Measurements from ENCODE around the gene THRB.

Gene THRB

GRCh38 chr3:24476871-24477656, 17.6 kb downstream of the THRB start:
- DNase-seq (ENCODE audit: low spot score in 2 of 2) (no peak), ATAC-seq (replicated peaks; ENCODE audit: extremely low read depth, poor library complexity, severe bottlenecking) (no peak)
- Mint-ChIP-seq H3K4me1 (no peaks in the 10 kb centered on the region), H3K9me3 (no peaks in the 10 kb centered on the region), H3K36me3 (ENCODE audit: insufficient read depth) (no peaks in the 10 kb centered on the region), H3K4me3 (no peak overlapping the region), H3K27ac (ENCODE audit: low read depth) (no peak overlapping the region), H3K27me3 (no peaks in the 10 kb centered on the region)

- H3K27ac Mint-ChIP-seq (ENCODE audit: low read depth): no peak overlapping the region
- H3K36me3 Mint-ChIP-seq (ENCODE audit: insufficient read depth): no peaks in the 10 kb centered on the region
- ATAC-seq (replicated peaks; ENCODE audit: extremely low read depth, poor library complexity, severe bottlenecking): no peak
- H3K9me3 Mint-ChIP-seq: no peaks in the 10 kb centered on the region
- no peaks in the 10 kb centered on the region for H3K27me3 Mint-ChIP-seq
- H3K4me1 Mint-ChIP-seq: no peaks in the 10 kb centered on the region
- DNase-seq (ENCODE audit: low spot score in 2 of 2): no peak
- H3K4me3 Mint-ChIP-seq: no peak overlapping the region
These were observed 18.7 kb downstream of the THRB start for GRCh38 chr3:24475925-24476324.

GRCh38 chr3:24474862-24475261, 19.8 kb downstream of the THRB start:
- Mint-ChIP-seq H3K4me3 (no peak overlapping the region), H3K4me1 (no peaks in the 10 kb centered on the region), H3K36me3 (ENCODE audit: insufficient read depth) (no peaks in the 10 kb centered on the region), H3K27ac (ENCODE audit: low read depth) (no peak overlapping the region), H3K27me3 (no peaks in the 10 kb centered on the region), H3K9me3 (no peaks in the 10 kb centered on the region)
- ATAC-seq (replicated peaks; ENCODE audit: extremely low read depth, poor library complexity, severe bottlenecking) (no peak), DNase-seq (ENCODE audit: low spot score in 2 of 2) (no peak)

- Mint-ChIP-seq H3K36me3 (ENCODE audit: insufficient read depth) (no peaks in the 10 kb centered on the region), H3K4me1 (no peaks in the 10 kb centered on the region), H3K9me3 (peaks cover 8% of the 10 kb centered on the region), H3K4me3 (no peak overlapping the region), H3K27me3 (no peaks in the 10 kb centered on the region), H3K27ac (ENCODE audit: low read depth) (no peak overlapping the region)
- DNase-seq (ENCODE audit: low spot score in 2 of 2) (no peak), ATAC-seq (replicated peaks; ENCODE audit: extremely low read depth, poor library complexity, severe bottlenecking) (no peak)
These were observed 22.3 kb downstream of the THRB start for GRCh38 chr3:24472358-24472757.

- H3K27me3 Mint-ChIP-seq: no peaks in the 10 kb centered on the region
- H3K9me3 Mint-ChIP-seq: peaks cover 8% of the 10 kb centered on the region
- H3K27ac Mint-ChIP-seq (ENCODE audit: low read depth): no peak overlapping the region
- no peak for ATAC-seq (replicated peaks; ENCODE audit: extremely low read depth, poor library complexity, severe bottlenecking)
- H3K4me3 Mint-ChIP-seq: no peak overlapping the region
- H3K4me1 Mint-ChIP-seq: no peaks in the 10 kb centered on the region
- no peaks in the 10 kb centered on the region for H3K36me3 Mint-ChIP-seq (ENCODE audit: insufficient read depth)
- no peak for DNase-seq (ENCODE audit: low spot score in 2 of 2)
These were observed 23.2 kb downstream of the THRB start for GRCh38 chr3:24471486-24471885.

GRCh38 chr3:24470277-24470676, 24.4 kb downstream of the THRB start:
- no peak for DNase-seq (ENCODE audit: low spot score in 2 of 2)
- ATAC-seq (replicated peaks; ENCODE audit: extremely low read depth, poor library complexity, severe bottlenecking): no peak
- no peak overlapping the region for H3K27ac Mint-ChIP-seq (ENCODE audit: low read depth)
- H3K27me3 Mint-ChIP-seq: no peaks in the 10 kb centered on the region
- H3K36me3 Mint-ChIP-seq (ENCODE audit: insufficient read depth): no peaks in the 10 kb centered on the region
- no peaks in the 10 kb centered on the region for H3K4me1 Mint-ChIP-seq
- H3K9me3 Mint-ChIP-seq: peaks cover 8% of the 10 kb centered on the region
- H3K4me3 Mint-ChIP-seq: no peak overlapping the region

GRCh38 chr3:24464389-24464788, 30.3 kb downstream of the THRB start:
- no peaks in the 10 kb centered on the region for H3K4me1 Mint-ChIP-seq
- DNase-seq (ENCODE audit: low spot score in 2 of 2) (no peak), ATAC-seq (replicated peaks; ENCODE audit: extremely low read depth, poor library complexity, severe bottlenecking) (no peak)
- peaks cover 1% of the 10 kb centered on the region for H3K36me3 Mint-ChIP-seq (ENCODE audit: insufficient read depth)
- no peaks in the 10 kb centered on the region for H3K27me3 Mint-ChIP-seq
- H3K9me3 Mint-ChIP-seq: peaks cover 13% of the 10 kb centered on the region
- no peak overlapping the region for H3K4me3 Mint-ChIP-seq
- no peak overlapping the region for H3K27ac Mint-ChIP-seq (ENCODE audit: low read depth)

- Mint-ChIP-seq H3K27me3 (no peaks in the 10 kb centered on the region), H3K27ac (ENCODE audit: low read depth) (no peak overlapping the region), H3K36me3 (ENCODE audit: insufficient read depth) (peaks cover 1% of the 10 kb centered on the region), H3K4me1 (no peaks in the 10 kb centered on the region), H3K4me3 (no peak overlapping the region), H3K9me3 (peaks cover 5% of the 10 kb centered on the region)
- ATAC-seq (replicated peaks; ENCODE audit: extremely low read depth, poor library complexity, severe bottlenecking) (no peak), DNase-seq (ENCODE audit: low spot score in 2 of 2) (no peak)
These were observed 31.9 kb downstream of the THRB start for GRCh38 chr3:24462737-24463136.

GRCh38 chr3:24460974-24461373, 33.7 kb downstream of the THRB start:
- Mint-ChIP-seq H3K4me3 (no peak overlapping the region), H3K27ac (ENCODE audit: low read depth) (no peak overlapping the region), H3K27me3 (no peaks in the 10 kb centered on the region), H3K4me1 (no peaks in the 10 kb centered on the region), H3K36me3 (ENCODE audit: insufficient read depth) (peaks cover 1% of the 10 kb centered on the region), H3K9me3 (peaks cover 5% of the 10 kb centered on the region)
- DNase-seq (ENCODE audit: low spot score in 2 of 2) (no peak), ATAC-seq (replicated peaks; ENCODE audit: extremely low read depth, poor library complexity, severe bottlenecking) (no peak)

GRCh38 chr3:24457719-24458118, 36.9 kb downstream of the THRB start:
- no peaks in the 10 kb centered on the region for H3K4me1 Mint-ChIP-seq
- H3K4me3 Mint-ChIP-seq: no peak overlapping the region
- H3K9me3 Mint-ChIP-seq: peaks cover 13% of the 10 kb centered on the region
- DNase-seq (ENCODE audit: low spot score in 2 of 2) (no peak), ATAC-seq (replicated peaks; ENCODE audit: extremely low read depth, poor library complexity, severe bottlenecking) (no peak)
- H3K27me3 Mint-ChIP-seq: no peaks in the 10 kb centered on the region
- no peaks in the 10 kb centered on the region for H3K36me3 Mint-ChIP-seq (ENCODE audit: insufficient read depth)
- no peak overlapping the region for H3K27ac Mint-ChIP-seq (ENCODE audit: low read depth)

GRCh38 chr3:24454856-24455255, 39.8 kb downstream of the THRB start:
- no peaks in the 10 kb centered on the region for H3K27me3 Mint-ChIP-seq
- no peaks in the 10 kb centered on the region for H3K36me3 Mint-ChIP-seq (ENCODE audit: insufficient read depth)
- DNase-seq (ENCODE audit: low spot score in 2 of 2): no peak
- no peaks in the 10 kb centered on the region for H3K4me1 Mint-ChIP-seq
- ATAC-seq (replicated peaks; ENCODE audit: extremely low read depth, poor library complexity, severe bottlenecking): no peak
- H3K27ac Mint-ChIP-seq (ENCODE audit: low read depth): no peak overlapping the region
- peaks cover 14% of the 10 kb centered on the region for H3K9me3 Mint-ChIP-seq
- H3K4me3 Mint-ChIP-seq: no peak overlapping the region

- H3K27me3 Mint-ChIP-seq: no peaks in the 10 kb centered on the region
- peaks cover 18% of the 10 kb centered on the region for H3K9me3 Mint-ChIP-seq
- H3K36me3 Mint-ChIP-seq (ENCODE audit: insufficient read depth): no peaks in the 10 kb centered on the region
- no peak overlapping the region for H3K27ac Mint-ChIP-seq (ENCODE audit: low read depth)
- no peaks in the 10 kb centered on the region for H3K4me1 Mint-ChIP-seq
- no peak overlapping the region for H3K4me3 Mint-ChIP-seq
- ATAC-seq (replicated peaks; ENCODE audit: extremely low read depth, poor library complexity, severe bottlenecking) (no peak), DNase-seq (ENCODE audit: low spot score in 2 of 2) (no peak)
These were observed 40.3 kb downstream of the THRB start for GRCh38 chr3:24454393-24454792.

- Mint-ChIP-seq H3K27me3 (no peaks in the 10 kb centered on the region), H3K36me3 (ENCODE audit: insufficient read depth) (no peaks in the 10 kb centered on the region), H3K27ac (ENCODE audit: low read depth) (no peak overlapping the region), H3K9me3 (peaks cover 18% of the 10 kb centered on the region), H3K4me3 (no peak overlapping the region), H3K4me1 (no peaks in the 10 kb centered on the region)
- DNase-seq (ENCODE audit: low spot score in 2 of 2) (no peak), ATAC-seq (replicated peaks; ENCODE audit: extremely low read depth, poor library complexity, severe bottlenecking) (no peak)
These were observed 43.1 kb downstream of the THRB start for GRCh38 chr3:24451461-24452099.

All from central memory CD8-positive, alpha-beta T cell (primary cell).